GM19043 (cell line): Measurements from ENCODE around the gene MAST4.
"Not testable (repeated sequence)": the region's sequence is repeated elsewhere in the genome, so short reads cannot be mapped to it uniquely, and the experiment has no call there.

Source experiments
- ATAC-seq: cut with Tn5 transposase; IDR thresholded peaks from one replicate; pipeline ENCODE4 v1.9.1; 2021; ENCODE audit warnings: low read depth; ENCODE audit not compliant: unreplicated experiment

MAST4 gene

DNA sequence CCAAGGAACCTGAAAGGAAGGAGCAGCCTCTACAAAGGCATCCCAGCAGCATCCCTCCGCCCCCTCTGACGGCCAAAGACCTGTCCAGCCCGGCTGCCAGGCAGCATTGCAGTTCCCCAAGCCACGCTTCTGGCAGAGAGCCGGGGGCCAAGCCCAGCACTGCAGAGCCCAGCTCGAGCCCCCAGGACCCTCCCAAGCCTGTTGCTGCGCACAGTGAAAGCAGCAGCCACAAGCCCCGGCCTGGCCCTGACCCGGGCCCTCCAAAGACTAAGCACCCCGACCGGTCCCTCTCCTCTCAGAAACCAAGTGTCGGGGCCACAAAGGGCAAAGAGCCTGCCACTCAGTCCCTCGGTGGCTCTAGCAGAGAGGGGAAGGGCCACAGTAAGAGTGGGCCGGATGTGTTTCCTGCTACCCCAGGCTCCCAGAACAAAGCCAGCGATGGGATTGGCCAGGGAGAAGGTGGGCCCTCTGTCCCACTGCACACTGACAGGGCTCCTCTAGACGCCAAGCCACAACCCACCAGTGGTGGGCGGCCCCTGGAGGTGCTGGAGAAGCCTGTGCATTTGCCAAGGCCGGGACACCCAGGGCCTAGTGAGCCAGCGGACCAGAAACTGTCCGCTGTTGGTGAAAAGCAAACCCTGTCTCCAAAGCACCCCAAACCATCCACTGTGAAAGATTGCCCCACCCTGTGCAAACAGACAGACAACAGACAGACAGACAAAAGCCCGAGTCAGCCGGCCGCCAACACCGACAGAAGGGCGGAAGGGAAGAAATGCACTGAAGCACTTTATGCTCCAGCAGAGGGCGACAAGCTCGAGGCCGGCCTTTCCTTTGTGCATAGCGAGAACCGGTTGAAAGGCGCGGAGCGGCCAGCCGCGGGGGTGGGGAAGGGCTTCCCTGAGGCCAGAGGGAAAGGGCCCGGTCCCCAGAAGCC, 569.6 kb downstream of the MAST4 start:
- peak; percentile 79 for ATAC-seq

GRCh38 chr5:67166460-67167285, 570.5 kb downstream of the MAST4 start:
- peak; percentile 35 for ATAC-seq

- ATAC-seq: no peak
These were observed 571.9 kb downstream of the MAST4 start for GRCh38 chr5:67168069-67168468.

DNA sequence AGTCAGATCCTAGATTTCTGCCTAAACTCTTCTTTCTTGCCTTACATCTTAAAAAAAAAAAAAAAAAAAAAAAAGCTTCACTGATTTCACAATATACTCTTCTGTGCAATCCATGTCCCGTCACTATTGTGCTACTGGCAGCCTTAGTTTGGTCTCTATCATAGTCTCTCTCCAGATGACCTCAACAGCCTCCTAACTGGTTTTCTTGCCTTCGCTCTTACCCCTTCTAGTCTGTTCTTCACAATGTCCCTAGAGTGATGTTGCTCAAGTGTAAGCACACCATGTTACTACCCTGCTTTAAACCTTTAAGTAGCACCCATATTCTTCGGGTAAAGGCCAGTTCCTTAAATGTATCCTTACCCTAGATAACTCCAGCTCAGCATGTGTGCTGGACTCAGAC, 574.6 kb downstream of the MAST4 start:
- no peak for ATAC-seq

DNA sequence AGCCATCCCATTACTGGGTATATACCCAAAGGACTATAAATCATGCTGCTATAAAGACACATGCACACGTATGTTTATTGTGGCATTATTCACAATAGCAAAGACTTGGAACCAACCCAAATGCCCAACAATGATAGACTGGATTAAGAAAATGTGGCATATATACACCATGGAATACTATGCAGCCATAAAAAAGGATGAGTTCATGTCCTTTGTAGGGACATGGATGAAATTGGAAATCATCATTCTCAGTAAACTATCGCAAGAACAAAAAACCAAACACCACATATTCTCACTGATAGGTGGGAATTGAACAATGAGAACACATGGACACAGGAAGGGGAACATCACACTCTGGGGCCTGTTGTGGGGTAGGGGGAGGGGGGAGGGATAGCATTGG, 577.2 kb downstream of the MAST4 start:
- ATAC-seq: not testable (repeated sequence)

- no peak for ATAC-seq
These were observed 577.8 kb downstream of the MAST4 start for GRCh38 chr5:67173959-67174358.

- ATAC-seq: no peak
These were observed 580.7 kb downstream of the MAST4 start for GRCh38 chr5:67176936-67177335.

GRCh38 chr5:67178085-67178484, 581.9 kb downstream of the MAST4 start:
- ATAC-seq: no peak

DNA sequence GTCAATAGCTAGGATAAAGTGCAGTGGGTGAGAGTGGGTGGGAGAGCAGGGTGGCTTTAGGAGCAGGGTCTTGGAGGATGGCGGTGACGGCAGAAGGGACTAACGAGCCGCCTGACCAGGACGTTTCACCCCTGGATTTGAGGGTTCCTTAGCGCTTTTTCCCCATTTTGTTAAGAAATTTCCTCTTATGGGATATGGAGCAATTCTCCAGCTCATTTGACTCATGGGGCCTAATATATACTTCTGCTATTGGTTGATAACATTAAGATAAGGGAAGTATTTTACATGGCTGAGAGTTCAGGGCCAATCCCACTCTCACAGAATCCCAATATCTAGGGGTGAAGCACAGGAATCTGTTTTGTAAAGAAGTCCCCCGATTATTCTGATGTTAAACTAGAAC, 582.8 kb downstream of the MAST4 start:
- ATAC-seq: no peak

DNA sequence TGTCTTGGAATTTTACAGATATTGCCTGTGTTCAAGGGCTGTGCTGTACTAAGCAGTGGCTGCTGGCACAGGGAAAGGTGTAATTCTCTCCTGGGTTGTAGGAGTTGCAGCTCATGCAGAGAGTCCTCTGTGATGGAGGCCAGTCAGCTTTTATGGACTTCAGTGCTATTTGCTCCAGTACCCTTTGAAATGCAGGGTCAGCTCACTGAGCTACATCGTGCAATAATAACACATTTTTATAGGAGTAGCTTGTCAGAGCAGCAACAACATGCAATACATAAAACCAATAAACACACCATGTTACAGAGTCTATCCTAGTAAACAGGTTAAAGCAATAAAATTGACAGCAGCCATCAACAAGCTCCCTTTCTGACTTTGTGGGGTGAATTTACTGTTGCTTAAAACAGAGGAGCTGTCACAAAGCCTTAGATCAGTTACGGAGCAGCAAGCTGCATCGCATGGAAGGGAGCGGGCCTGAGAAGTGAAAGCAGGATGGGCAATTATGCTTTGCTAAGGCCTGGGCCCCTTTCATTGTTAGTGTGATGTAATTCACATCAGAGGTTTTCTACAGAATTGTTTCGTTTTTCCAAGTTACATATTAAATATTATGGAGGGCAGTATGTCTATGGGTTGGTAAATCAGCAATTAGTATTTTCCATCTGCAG, 583.6 kb downstream of the MAST4 start:
- ATAC-seq: no peak

GRCh38 chr5:67181648-67182221, 585.5 kb downstream of the MAST4 start:
- no peak for ATAC-seq

GRCh38 chr5:67182301-67182790, 586.2 kb downstream of the MAST4 start:
- ATAC-seq: no peak

- ATAC-seq: no peak
These were observed 587.7 kb downstream of the MAST4 start for GRCh38 chr5:67183859-67184258.

DNA sequence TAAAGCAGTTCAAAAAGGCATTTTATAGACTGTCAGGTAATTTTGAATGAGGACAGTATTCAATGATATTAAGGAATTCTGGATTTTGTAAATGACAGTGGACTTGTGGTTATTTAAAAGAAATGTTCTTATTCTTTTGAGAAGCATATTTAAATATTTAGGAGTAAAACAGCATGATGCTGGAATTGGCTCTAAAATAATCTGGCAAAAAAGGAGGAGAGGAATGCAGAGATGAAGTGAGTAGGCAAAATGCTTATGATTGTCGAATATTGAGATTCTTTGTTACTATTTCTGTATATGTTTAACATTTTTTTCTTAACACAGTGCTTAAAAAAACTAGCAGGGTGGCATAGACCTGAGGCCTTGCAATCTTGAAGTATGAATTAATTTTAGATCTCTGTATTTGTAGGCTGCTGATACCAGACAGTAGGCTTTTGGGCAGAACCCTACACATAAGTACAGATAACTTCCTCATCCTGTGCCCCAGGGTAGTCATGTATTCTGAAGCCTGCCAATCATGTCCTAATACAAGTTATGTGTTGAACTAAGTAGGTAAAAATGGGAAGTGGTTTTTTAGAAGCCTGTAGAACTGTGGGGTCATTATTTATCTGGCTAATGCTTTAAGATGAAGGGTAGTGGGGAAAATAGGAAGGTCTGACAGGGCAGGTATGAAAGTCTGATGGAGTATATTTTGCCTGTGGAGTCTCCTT, 591.0 kb downstream of the MAST4 start:
- peak; percentile 49 for ATAC-seq

DNA sequence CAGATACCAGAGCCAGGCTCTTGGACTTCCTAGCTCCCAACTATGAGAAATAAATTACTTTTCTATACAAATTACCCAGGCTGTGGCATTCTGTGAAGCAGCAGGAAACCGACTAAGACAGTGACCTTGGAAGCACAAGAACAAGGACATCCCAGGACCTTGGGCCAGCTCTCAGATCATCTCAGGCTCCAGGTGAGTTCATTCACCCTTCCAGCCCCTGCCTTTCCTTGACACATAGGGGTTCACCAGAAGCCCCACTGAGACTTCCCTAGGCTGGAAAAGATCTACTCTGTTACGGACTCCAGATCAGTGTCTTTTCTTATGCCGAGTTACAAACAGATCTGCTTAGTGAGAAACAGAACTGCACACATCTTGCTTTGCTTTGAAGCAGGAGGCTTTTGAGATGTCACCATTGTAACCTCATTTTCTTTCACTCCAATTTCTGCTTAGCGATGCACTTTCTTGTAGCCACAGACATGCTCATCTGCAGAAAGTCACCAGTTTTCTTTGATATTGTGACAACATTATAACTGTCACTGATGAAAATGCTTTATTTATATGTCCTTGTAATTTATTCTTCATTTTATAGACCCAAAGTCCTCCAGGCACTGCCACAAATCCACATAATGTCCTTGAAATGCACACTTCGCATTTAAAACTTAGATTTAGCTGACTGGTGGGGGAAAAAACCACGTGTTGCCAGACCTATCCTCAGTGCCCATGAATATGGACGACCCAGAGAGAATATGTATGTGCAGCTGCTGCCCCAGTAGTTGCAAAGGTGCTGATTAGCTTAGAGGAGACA, 592.3 kb downstream of the MAST4 start:
- ATAC-seq: no peak

GRCh38 chr5:67189079-67189354, 592.8 kb downstream of the MAST4 start:
- ATAC-seq: no peak

- ATAC-seq: no peak
These were observed 593.7 kb downstream of the MAST4 start for GRCh38 chr5:67189931-67190330.

DNA sequence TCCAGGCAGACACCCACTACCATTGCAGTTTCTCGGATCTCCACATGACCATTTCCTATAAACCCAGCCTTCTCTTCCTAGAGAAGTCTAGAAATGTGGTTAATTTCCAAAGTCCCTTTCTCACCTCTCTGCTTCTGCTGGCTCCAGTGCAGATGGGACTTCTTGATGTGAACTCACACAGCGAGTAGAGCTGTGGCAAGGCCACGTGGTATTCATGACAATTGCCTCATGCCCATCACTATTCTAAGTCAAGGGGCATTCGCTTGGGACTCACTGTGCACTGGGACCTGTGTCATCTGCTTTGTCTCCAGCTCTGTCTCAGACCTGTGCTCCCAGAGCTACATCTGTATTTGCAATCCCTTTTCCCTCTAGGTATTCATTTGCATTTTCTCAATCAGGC, 594.2 kb downstream of the MAST4 start:
- ATAC-seq: no peak

GRCh38 chr5:67190861-67191260, 594.7 kb downstream of the MAST4 start:
- no peak for ATAC-seq
